T47D (cell line): ENCODE measurements around the gene VCAM1.

Experiments
- DNase-seq, 2 experiments: peaks; one replicate each; pipeline versions ENCODE4 v3.0.0 to v3.0.0-alpha.2; 2011 to 2012; ENCODE audit warnings: low read depth in 1 of 2, low spot score in 1 of 2
- JUND ChIP-seq: IDR thresholded peaks from 2 replicates; pipeline ENCODE4 v1.6.1; 2012; ENCODE audit warnings: low read depth
- in situ Hi-C: cut with HindIII; loops from 2 replicates; pipeline ENCODE4 v1.10.0; 2016; ENCODE audit warnings: low sequenced_read_pairs, low pct_unique_long_range_greater_than_20kb

Gene VCAM1

DNA sequence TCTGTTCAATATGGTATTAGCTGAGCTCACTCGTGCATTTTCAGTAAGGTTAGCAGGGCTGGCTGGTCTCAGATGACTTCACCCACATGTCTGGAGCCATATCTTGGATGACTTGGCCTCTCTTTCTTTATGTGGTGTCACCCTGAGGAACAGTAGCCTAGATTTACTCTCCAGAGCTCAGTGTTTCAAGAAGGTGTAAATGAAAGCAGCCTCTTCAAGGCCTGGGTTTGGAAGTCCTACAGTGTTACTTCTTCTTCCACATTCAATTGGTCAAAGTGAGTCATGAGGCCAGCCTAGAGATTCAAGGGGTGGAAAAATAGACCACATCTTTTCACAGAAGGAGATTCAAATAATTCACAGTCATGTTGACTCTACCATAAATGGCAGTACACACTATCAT lies 12.2 kb downstream of the VCAM1 start:
- DNase-seq, result no peak
- TF ChIP-seq JUND, result no peak
- in situ Hi-C loops, result no loop called here

DNA sequence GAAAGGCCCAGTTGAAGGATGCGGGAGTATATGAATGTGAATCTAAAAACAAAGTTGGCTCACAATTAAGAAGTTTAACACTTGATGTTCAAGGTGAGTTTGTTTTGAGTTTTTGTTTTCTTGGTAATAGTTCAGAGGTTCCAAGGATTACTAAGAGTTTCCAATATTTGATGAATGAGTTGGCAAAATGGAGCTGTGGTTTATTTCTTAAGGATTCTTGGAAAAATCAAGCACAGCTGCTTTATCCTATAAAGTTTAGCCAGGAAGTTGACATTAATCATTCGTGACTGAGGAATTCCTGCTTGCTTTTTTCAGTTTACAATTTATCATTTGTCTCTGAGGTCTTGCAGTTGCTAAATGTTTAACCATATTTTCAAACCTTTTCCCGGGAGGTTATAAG lies 15.1 kb downstream of the VCAM1 start:
- no peak for TF ChIP-seq JUND
- in situ Hi-C loops, result no loop called here
- no peak for DNase-seq

DNA sequence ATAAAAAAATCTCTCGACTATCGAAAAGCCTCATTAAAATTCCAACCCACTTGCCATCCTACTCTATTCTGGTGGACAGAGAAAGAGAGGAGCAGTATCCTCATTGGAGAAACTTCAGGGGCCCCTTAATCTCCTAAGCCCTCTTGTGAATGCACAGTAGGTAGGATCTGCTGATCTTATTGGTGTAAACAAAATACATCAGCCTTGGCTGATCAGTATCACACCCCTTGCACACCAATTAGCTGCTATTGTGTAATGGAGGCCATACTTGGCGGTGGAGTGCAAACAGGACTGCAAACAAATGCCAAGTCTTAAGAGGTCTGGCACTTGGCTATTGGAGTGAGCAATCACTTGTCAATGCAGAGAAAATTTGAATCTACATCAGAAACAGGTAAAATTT lies 15.7 kb downstream of the VCAM1 start:
- TF ChIP-seq JUND, result no peak
- in situ Hi-C loops, result no loop called here
- peak in 1 of 2 experiments; percentile 5 for DNase-seq

DNA sequence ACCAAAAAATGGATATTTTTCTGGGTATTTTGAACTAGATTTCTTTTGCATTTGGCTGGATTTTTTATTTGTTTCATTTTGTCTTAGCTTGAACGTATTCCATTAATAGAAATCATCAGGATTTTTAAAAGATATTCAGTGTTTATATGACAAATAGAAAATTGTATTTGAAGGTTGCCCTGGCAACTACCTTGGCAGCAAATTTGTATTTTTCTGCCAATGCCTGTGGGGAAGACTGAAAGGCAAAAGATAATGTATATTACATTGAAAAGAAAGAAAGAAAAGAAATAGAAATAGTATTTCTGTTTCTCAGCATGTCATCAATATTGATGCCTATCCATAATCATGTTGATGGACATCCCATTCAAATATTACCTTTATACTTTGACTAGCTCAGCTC lies 16.8 kb downstream of the VCAM1 start:
- no peak for TF ChIP-seq JUND
- DNase-seq, result no peak
- in situ Hi-C loops, result no loop called here

DNA sequence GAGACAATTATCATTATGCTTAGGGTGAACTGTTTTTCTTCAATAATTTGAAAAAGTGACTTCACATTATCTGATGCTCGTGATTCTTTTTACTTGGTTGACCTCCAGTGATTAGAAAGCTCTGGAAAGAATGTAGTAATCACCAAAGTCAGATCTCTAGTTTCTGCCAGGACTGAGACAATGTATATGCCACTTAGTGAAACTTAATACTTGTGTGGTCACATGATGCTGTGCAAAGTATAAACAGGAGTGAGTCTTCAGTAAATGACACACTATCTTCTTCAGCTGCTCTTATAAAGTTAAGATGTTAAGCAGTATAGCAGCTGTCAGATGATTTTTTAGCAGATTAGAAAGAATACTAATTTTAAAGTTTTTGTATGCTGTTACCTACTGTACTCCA lies 17.2 kb downstream of the VCAM1 start:
- no peak for TF ChIP-seq JUND
- in situ Hi-C loops, result no loop called here
- DNase-seq, result no peak

DNA sequence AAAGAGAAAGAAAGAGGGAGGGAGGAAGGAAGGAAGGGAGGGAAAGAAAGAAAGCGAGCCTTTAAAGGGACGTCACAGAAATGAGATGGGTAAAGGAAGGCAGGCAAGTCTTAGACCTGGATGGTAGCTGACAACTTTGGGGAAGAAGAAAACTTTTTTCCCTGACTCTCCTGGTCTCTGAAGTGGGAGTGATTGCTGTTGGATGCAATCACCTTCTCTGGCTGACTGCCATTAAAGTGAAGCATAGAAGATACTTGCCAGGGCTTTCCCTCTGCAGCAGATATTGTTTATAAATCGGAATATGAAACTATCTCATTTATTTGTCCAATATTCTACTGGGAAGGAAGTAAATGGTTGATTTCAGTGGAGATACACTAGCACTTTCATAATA lies 27.0 kb downstream of the VCAM1 start:
- in situ Hi-C loops, result no loop called here
- DNase-seq, result no peak
- TF ChIP-seq JUND, result no peak

DNA sequence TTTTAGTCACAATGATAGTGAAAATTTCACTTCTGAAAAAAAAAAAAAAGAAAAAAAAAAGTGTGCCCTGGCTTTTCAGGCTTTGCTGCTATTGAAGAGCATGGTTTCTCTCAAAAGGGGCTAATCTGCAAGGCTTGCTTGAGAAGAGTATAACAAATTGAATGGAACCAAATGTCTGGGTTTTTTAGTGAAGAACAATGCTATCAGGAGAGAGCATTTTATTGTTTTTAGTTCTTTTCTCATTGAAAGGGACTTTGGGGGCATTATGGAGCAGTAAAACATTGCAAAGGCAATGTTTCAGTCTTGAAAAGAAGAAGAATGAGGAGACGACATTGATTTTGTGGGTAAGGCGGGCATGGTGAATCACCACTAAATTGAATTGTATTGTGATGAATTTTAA lies 28.2 kb downstream of the VCAM1 start:
- no peak for TF ChIP-seq JUND
- DNase-seq, result no peak
- in situ Hi-C loops, result no loop called here

DNA sequence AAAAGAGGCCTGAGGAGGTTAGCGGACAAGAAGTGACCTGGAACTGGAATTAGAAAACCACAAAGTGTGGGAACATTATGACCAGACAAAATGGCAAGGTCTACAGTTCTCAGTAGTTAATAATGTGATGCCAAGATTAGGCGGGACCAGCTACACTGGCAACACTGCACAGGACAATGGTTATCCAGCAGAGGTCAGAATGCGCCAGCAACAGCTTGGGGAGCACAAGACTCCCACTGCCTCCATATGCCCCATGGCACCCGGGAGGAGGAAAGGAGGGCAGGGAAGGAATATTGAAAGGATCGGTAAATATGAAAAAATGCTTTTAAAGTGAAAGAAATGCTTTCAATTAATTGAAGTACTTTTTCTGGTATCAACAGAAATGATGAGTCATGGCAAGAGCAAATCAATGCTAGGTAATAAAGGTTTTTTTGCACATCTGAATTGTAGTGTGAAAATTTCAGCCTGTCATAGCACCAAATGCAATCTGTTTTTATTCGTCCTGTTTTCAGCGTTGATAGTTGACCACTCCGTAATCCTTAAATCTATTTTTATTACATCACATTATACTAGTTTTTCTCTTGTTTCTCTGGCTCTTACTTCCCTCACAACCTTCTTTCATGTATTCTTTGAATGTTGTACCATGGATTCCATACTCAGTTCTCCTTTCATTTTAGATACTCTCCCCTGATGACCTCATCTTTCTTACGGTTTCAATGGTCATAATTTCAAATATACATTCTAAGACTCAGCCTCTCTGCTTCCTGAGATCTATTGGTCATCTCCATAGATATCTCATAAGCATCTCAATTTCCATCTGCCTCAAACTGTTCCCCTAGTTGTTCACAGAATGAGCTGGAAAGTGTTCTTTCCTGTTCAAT lies 30.7 kb downstream of the VCAM1 start:
- no peak for TF ChIP-seq JUND
- DNase-seq, result no peak
- in situ Hi-C loops, result no loop called here

DNA sequence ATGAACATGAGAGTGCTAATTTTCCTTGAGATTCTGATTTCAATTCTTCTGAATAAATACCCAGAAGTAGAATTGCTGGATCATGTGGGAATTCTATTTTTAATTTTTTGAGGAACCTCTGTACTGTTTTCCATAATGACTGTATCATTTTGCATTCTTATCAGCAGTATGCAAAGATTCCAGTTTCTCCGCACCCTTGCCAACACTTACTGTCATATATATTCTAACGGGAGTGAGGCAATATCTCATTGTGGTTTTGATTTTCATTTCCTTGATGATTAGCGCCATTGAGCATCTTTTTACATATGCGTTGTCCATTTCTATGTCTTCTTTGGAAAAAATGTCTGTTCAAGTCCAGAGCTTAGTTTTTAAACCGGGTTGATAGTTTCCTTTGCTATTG lies 33.2 kb downstream of the VCAM1 start:
- TF ChIP-seq JUND, result no peak
- in situ Hi-C loops, result no loop called here
- no peak for DNase-seq

DNA sequence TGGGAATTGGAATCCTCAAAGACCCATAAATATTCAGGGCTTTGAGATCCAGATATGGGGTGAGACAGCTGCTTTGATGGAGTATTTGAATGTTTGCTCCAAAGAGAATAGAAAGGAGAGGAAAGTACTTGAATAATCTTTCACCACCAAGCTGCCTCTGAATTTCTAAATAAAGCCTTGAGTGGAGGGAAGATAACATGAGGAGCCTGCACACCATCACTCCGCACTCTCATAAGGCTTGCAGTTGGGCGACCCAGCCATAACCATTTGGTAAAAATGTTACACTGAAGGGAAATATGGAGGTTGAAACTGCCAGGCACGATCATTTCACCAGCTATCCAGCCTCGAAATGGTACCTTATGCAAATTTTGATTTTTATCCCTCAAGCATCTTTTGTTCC lies 38.4 kb downstream of the VCAM1 start:
- in situ Hi-C loops, result no loop called here
- TF ChIP-seq JUND, result no peak
- no peak for DNase-seq

DNA sequence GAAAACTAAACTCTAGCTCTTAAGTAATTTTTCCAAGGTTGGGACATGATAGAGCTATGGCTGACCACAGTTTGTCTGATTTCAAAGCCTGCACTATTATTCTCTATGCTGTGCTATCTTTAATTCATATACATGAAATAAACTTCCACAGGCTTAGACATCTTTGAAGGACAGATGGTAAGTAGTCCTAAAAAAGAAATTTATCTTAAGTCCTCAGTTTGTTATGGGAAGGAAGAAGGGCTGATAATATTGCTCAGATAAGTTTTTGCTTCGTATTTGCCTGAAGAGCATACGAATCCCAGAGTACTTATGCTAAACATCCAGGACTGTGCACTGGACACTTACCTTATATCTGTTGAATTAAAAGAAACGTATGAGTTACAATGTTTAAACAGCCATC lies 39.6 kb downstream of the VCAM1 start:
- DNase-seq, result no peak
- in situ Hi-C loops, result no loop called here
- TF ChIP-seq JUND, result no peak

DNA sequence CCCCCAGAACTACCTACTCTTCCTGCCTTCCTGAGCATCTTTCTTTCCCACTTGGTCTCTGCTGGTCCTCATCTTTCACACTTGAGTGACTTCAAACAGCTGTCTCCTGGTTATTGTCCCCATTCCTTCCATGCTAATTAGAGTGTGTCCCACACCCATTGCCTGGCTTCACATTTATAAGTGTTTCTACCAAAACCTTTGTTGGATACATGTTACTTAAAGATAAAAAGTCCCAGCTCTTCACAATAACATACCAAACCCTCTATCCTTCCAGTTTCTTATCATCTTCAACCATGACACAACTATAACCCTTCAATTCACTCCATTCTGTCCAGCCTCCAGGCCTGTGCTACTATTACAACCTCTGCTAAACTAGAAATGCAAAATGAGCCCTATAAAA lies 41.0 kb downstream of the VCAM1 start:
- in situ Hi-C loops, result no loop called here
- TF ChIP-seq JUND, result no peak
- no peak for DNase-seq

DNA sequence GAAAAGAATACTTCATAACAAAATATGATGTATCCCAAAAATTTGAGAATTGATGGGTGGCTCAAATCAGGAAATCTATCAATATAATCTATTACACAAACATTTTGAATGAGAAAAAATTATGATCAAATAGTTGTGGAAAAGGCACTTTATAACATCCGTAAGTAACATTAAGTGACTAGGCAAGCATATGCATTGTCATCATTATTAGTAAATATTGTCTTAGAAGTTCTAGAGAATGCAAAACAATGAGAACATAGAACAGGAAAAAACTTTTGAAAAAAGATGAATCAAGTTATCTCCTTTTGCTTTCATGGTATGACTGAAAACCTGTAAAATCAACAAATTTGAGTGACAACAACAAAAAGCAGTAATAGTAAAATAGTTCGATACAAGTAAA lies 42.9 kb downstream of the VCAM1 start:
- DNase-seq, result no peak
- in situ Hi-C loops, result no loop called here
- no peak for TF ChIP-seq JUND

DNA sequence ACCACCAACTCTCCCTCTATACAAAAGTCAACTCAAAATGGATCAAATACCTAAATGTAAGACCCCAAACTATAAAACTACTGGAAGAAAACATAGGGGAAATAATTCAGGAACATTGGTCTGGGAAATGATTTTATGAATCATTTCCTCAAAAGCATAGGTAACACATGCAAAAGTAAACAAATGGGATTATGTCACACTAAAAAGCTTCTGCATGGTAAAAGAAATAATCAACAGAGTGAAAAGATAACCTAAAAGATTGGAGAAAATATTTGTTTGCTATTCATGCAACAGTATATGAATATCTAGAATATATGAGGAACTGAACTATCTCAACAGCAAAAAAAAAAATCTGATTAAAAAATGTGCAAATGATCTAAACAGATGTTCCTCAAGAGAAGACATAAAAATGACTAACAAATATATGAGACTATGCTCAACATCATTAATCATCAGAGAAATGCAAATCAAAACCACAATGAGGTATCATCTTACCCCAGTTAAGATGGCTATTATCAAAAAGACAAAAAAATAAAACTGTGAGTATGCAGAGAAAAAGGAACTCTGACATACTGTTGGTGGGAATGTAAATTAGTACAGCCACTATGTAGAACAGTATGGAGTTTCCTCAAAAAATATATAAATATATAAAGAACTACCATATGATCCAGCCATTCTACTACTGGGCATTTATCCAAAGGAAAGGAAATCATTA lies 47.8 kb downstream of the VCAM1 start:
- DNase-seq, result no peak
- TF ChIP-seq JUND, result no peak
- in situ Hi-C loops, result no loop called here
